CD4-positive, alpha-beta T cell (primary cell): Measurements from ENCODE around the gene OCRL. TPM values are rescaled to one million over a fixed set of nuclear protein-coding genes. Genes with fewer than 3 reads are reported as not detected.

ENCODE experiments used
- ATAC-seq: fragments of 200-7000 bp; cut with Tn5 transposase; one replicate; pipeline ENCODE4 v1.10.0; 2022; ENCODE audit warnings: mild to moderate bottlenecking; ENCODE audit not compliant: poor library complexity
- CTCF ChIA-PET: fragments of 350-600 bp; sonication (Branson Sonifier 250); formaldehyde crosslinking; loops from one replicate; lab custom pipeline; 2021; ENCODE audit warnings: antibody characterized with exemption, inconsistent platforms; lab: Charles Lee
- POLR2A ChIA-PET: fragments of 350-600 bp; sonication (Branson Sonifier 250); formaldehyde crosslinking; loops from one replicate; lab custom pipeline; 2021; ENCODE audit warnings: antibody characterized with exemption, inconsistent platforms; lab: Charles Lee
- DNase-seq, 14 experiments: peaks; one replicate each; pipeline ENCODE4 v3.0.0-alpha.2; 2013 to 2020; ENCODE audit warnings: mixed read lengths in 2 of 14
- H3K27ac ChIP-seq, 2 donors: one replicate each; pipeline versions ENCODE4 v1.5.1 to v1.7.0; 2013; ENCODE audit warnings: low read length in 2 of 2, low read depth in 1 of 2, mild to moderate bottlenecking in 1 of 2
- H3K27me3 ChIP-seq, 2 experiments: 1 replicate in 1 of 2; 2 replicates in 1 of 2; pipeline versions ENCODE4 v1.6.1 to v1.7.0; 2013; ENCODE audit warnings: low read length in 2 of 2, control low read depth in 1 of 2, mild to moderate bottlenecking in 1 of 2, moderate library complexity in 1 of 2; ENCODE audit not compliant: insufficient read depth in 2 of 2, control insufficient read depth in 1 of 2
- H3K36me3 ChIP-seq: one replicate; pipeline ENCODE4 v1.6.1; 2013; ENCODE audit warnings: low read length, control low read depth; ENCODE audit not compliant: insufficient read depth
- H3K4me1 ChIP-seq: one replicate; pipeline ENCODE4 v1.6.1; 2013; ENCODE audit warnings: low read length, control low read depth; ENCODE audit not compliant: insufficient read depth
- H3K4me3 ChIP-seq: one replicate; pipeline ENCODE4 v1.5.1; 2013; ENCODE audit warnings: mild to moderate bottlenecking, low read length, moderate library complexity
- H3K9me3 ChIP-seq, 2 experiments: 1 replicate in 1 of 2; 2 replicates in 1 of 2; pipeline versions ENCODE4 v1.6.1 to v1.7.0; 2013; ENCODE audit warnings: low read length in 2 of 2, mild to moderate bottlenecking in 2 of 2, control low read depth in 1 of 2, moderate library complexity in 1 of 2; ENCODE audit not compliant: control insufficient read depth in 1 of 2, insufficient read depth in 1 of 2
- H3K27ac Mint-ChIP-seq: one replicate; pipeline ENCODE4 v1.8.0; 2020; ENCODE audit warnings: mixed read lengths
- H3K27me3 Mint-ChIP-seq: one replicate; pipeline ENCODE4 v1.8.0; 2021; ENCODE audit warnings: mixed read lengths
- H3K36me3 Mint-ChIP-seq: one replicate; pipeline ENCODE4 v1.8.0; 2021; ENCODE audit warnings: low read depth, mixed read lengths
- H3K4me1 Mint-ChIP-seq: one replicate; pipeline ENCODE4 v1.8.0; 2021; ENCODE audit warnings: low read depth, mixed read lengths
- H3K4me3 Mint-ChIP-seq: one replicate; pipeline ENCODE4 v1.8.0; 2020; ENCODE audit warnings: mild to moderate bottlenecking, mixed read lengths
- H3K9me3 Mint-ChIP-seq: one replicate; pipeline ENCODE4 v1.8.0; 2020; ENCODE audit warnings: mixed read lengths
- intact Hi-C, 2 experiments: fragments of 100-400 bp; cut with DNase I in 1 of 2; cut with micrococcal nuclease in 1 of 2; formaldehyde crosslinking; loops; one replicate each; pipeline versions ENCODE4 v1.15.1 to v1.9.0; 2023 to 2025; cut with DNase I, micrococcal nuclease
- total RNA-seq, 174 experiments: library from RNA in 2 of 174; stranded (reverse) in 2 of 174; gene quantifications; one replicate each; pipeline ENCODE4 v1.2.3 and lab custom pipeline; 2021 to 2026
- TF ChIP-seq, protein P1 (sequence below): fragments of 200-600 bp; IDR thresholded peaks from one replicate; pipeline ENCODE4 v1.8.0; 2022; ENCODE audit warnings: antibody characterized with exemption, mild to moderate bottlenecking

Gene OCRL
- total RNA-seq, 2 experiments from 2014 or later = 4.0 to 4.1 TPM

DNA sequence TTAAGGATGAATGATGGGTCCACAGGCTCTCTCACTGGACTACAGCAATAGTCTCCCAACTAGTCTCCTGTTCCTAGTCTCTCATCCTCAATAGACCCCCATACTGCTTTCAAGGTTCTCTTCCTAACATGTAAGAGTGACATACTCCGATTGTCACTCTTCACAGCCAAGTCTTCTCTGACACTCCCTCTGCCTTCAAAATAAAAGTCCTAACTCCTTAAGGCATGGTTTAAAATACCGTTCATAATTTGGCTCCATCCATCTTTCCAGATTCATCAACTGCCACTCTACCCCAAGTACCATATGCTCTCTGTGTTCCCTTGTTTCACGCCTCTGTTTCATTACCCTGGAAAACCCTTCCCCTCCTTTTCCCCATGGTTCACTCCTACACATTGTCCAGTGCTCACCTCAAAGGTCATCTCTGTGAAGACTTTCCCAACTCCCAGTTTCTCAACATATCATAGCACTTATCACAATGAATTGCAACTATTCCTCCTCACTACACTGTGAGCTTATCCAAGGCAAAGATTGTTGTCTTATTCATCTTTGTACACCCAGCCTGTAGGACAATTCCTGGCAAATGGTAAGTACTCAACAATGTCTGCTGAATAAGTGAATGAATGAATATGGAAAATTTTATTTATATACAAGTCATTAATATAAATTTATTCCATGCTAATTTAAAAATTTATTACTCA, 42.8 kb upstream of the OCRL start:
- no peak overlapping the region for H3K4me3 Mint-ChIP-seq
- TF ChIP-seq, protein P1, sequence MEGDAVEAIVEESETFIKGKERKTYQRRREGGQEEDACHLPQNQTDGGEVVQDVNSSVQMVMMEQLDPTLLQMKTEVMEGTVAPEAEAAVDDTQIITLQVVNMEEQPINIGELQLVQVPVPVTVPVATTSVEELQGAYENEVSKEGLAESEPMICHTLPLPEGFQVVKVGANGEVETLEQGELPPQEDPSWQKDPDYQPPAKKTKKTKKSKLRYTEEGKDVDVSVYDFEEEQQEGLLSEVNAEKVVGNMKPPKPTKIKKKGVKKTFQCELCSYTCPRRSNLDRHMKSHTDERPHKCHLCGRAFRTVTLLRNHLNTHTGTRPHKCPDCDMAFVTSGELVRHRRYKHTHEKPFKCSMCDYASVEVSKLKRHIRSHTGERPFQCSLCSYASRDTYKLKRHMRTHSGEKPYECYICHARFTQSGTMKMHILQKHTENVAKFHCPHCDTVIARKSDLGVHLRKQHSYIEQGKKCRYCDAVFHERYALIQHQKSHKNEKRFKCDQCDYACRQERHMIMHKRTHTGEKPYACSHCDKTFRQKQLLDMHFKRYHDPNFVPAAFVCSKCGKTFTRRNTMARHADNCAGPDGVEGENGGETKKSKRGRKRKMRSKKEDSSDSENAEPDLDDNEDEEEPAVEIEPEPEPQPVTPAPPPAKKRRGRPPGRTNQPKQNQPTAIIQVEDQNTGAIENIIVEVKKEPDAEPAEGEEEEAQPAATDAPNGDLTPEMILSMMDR = no peak
- ATAC-seq = no peak
- no peak overlapping the region for H3K27ac Mint-ChIP-seq
- no peaks in the 10 kb centered on the region for H3K27me3 Mint-ChIP-seq
- no peaks in the 10 kb centered on the region for H3K9me3 Mint-ChIP-seq
- H3K27me3 ChIP-seq = no peaks in the 10 kb centered on the region
- H3K4me1 Mint-ChIP-seq = no peaks in the 10 kb centered on the region
- H3K4me1 ChIP-seq = no peaks in the 10 kb centered on the region
- POLR2A ChIA-PET = no interaction called here
- CTCF ChIA-PET = no interaction called here
- no peaks in the 10 kb centered on the region for H3K36me3 ChIP-seq
- H3K27ac ChIP-seq = no peak overlapping the region
- DNase-seq = no peak
- no peak overlapping the region for H3K4me3 ChIP-seq
- intact Hi-C loops = no loop called here
- H3K9me3 ChIP-seq = no peaks in the 10 kb centered on the region
- H3K36me3 Mint-ChIP-seq = no peaks in the 10 kb centered on the region

- Mint-ChIP-seq H3K27ac (no peak overlapping the region), H3K4me1 (no peaks in the 10 kb centered on the region), H3K9me3 (no peaks in the 10 kb centered on the region), H3K27me3 (no peaks in the 10 kb centered on the region), H3K4me3 (no peak overlapping the region), H3K36me3 (no peaks in the 10 kb centered on the region)
- ChIA-PET POLR2A (no interaction called here), CTCF (no interaction called here)
- no peak for DNase-seq
- Histone ChIP-seq H3K4me3 (no peak overlapping the region), H3K27ac (no peak overlapping the region), H3K36me3 (no peaks in the 10 kb centered on the region), H3K9me3 (no peaks in the 10 kb centered on the region), H3K27me3 (no peaks in the 10 kb centered on the region), H3K4me1 (no peaks in the 10 kb centered on the region)
- TF ChIP-seq, protein P1 = no peak
- ATAC-seq = no peak
- intact Hi-C loops = no loop called here
Observed at GRCh38 chrX:129510331-129510730, 29.7 kb upstream of the OCRL start.

GRCh38 chrX:129511689-129512088, 28.4 kb upstream of the OCRL start:
- Mint-ChIP-seq H3K27ac (no peak overlapping the region), H3K4me3 (no peak overlapping the region)

More at GRCh38 chrX:129511689-129512088, 28.4 kb upstream of the OCRL start:
- Histone ChIP-seq H3K36me3 (no peaks in the 10 kb centered on the region), H3K4me3 (no peak overlapping the region), H3K27ac (no peak overlapping the region), H3K27me3 (no peaks in the 10 kb centered on the region), H3K9me3 (no peaks in the 10 kb centered on the region), H3K4me1 (no peaks in the 10 kb centered on the region)
- ChIA-PET CTCF (no interaction called here), POLR2A (no interaction called here)
- intact Hi-C loops = no loop called here
- no peak for DNase-seq
- Mint-ChIP-seq H3K36me3 (no peaks in the 10 kb centered on the region), H3K9me3 (no peaks in the 10 kb centered on the region), H3K4me1 (no peaks in the 10 kb centered on the region), H3K27me3 (peaks cover 6% of the 10 kb centered on the region)
- ATAC-seq = no peak
- TF ChIP-seq, protein P1 = no peak
